Measurements from ENCODE around the gene SCUBE2. TPM values are rescaled to one million over a fixed set of nuclear protein-coding genes. Genes with fewer than 3 reads are reported as not detected.

SCUBE2 gene
- total RNA-seq, 1 donor from 2014 or later: not detected

- ATAC-seq (ENCODE audit: low read depth) (no peak), DNase-seq (no peak)
- H3K27me3 Mint-ChIP-seq: no peaks in the 10 kb centered on the region
- no peaks in the 10 kb centered on the region for H3K36me3 Mint-ChIP-seq (ENCODE audit: low read depth)
- intact Hi-C loops (cut with micrococcal nuclease): no loop called here
- H3K4me1 Mint-ChIP-seq: no peaks in the 10 kb centered on the region
- no peak overlapping the region for H3K27ac Mint-ChIP-seq
- no peak for TF ChIP-seq CTCF (IDR thresholded peaks at IDR 0.05)
- ChIA-PET CTCF (no interaction called here), POLR2A (no interaction called here)
- H3K9me3 Mint-ChIP-seq: no peaks in the 10 kb centered on the region
- no peak overlapping the region for H3K4me3 Mint-ChIP-seq
Measured at GRCh38 chr11:9049959-9050358, 41.4 kb downstream of the SCUBE2 start.

GRCh38 chr11:9047964-9048523 lies 43.4 kb downstream of the SCUBE2 start:
- no peak for DNase-seq
- Mint-ChIP-seq H3K27me3 (no peaks in the 10 kb centered on the region), H3K4me3 (no peak overlapping the region), H3K27ac (no peak overlapping the region), H3K4me1 (no peaks in the 10 kb centered on the region), H3K36me3 (ENCODE audit: low read depth) (no peaks in the 10 kb centered on the region), H3K9me3 (no peaks in the 10 kb centered on the region)
- CTCF ChIA-PET: no interaction called here
- POLR2A ChIA-PET: no interaction called here
- intact Hi-C loops (cut with micrococcal nuclease): no loop called here
- no peak for ATAC-seq (ENCODE audit: low read depth)
- TF ChIP-seq CTCF (IDR thresholded peaks at IDR 0.05): no peak

- H3K27me3 Mint-ChIP-seq: no peaks in the 10 kb centered on the region
- CTCF ChIA-PET: no interaction called here
Measured at GRCh38 chr11:9046481-9046880, 44.9 kb downstream of the SCUBE2 start.

GRCh38 chr11:9042488-9042887 lies 48.9 kb downstream of the SCUBE2 start:
- no peaks in the 10 kb centered on the region for H3K9me3 Mint-ChIP-seq
- H3K36me3 Mint-ChIP-seq (ENCODE audit: low read depth): no peaks in the 10 kb centered on the region
- H3K27me3 Mint-ChIP-seq: peaks cover 2% of the 10 kb centered on the region
- ChIA-PET CTCF (no interaction called here), POLR2A (no interaction called here)
- no peak for TF ChIP-seq CTCF (IDR thresholded peaks at IDR 0.05)
- intact Hi-C loops (cut with micrococcal nuclease): no loop called here
- DNase-seq (no peak), ATAC-seq (ENCODE audit: low read depth) (no peak)
- no peak overlapping the region for H3K27ac Mint-ChIP-seq
- H3K4me1 Mint-ChIP-seq: no peaks in the 10 kb centered on the region
- no peak overlapping the region for H3K4me3 Mint-ChIP-seq

More at GRCh38 chr11:9046481-9046880, 44.9 kb downstream of the SCUBE2 start:
- H3K4me1 Mint-ChIP-seq: no peaks in the 10 kb centered on the region
- no peak for TF ChIP-seq CTCF (IDR thresholded peaks at IDR 0.05)
- H3K9me3 Mint-ChIP-seq: no peaks in the 10 kb centered on the region
- H3K27ac Mint-ChIP-seq: no peak overlapping the region
- POLR2A ChIA-PET: no interaction called here
- no peaks in the 10 kb centered on the region for H3K36me3 Mint-ChIP-seq (ENCODE audit: low read depth)
- DNase-seq (no peak), ATAC-seq (ENCODE audit: low read depth) (no peak)
- no peak overlapping the region for H3K4me3 Mint-ChIP-seq
- intact Hi-C loops (cut with micrococcal nuclease): no loop called here

GRCh38 chr11:9041747-9042146 lies 49.7 kb downstream of the SCUBE2 start:
- CTCF ChIA-PET: no interaction called here

More at GRCh38 chr11:9041747-9042146, 49.7 kb downstream of the SCUBE2 start:
- no peak overlapping the region for H3K27ac Mint-ChIP-seq
- TF ChIP-seq CTCF (IDR thresholded peaks at IDR 0.05): no peak
- H3K27me3 Mint-ChIP-seq: peaks cover 2% of the 10 kb centered on the region
- no peaks in the 10 kb centered on the region for H3K36me3 Mint-ChIP-seq (ENCODE audit: low read depth)
- no peaks in the 10 kb centered on the region for H3K9me3 Mint-ChIP-seq
- H3K4me1 Mint-ChIP-seq: no peaks in the 10 kb centered on the region
- no peak overlapping the region for H3K4me3 Mint-ChIP-seq
- POLR2A ChIA-PET: no interaction called here
- DNase-seq: no peak
- intact Hi-C loops (cut with micrococcal nuclease): no loop called here
- ATAC-seq (ENCODE audit: low read depth): no peak
